GM19395 (cell line): ENCODE data around the gene CCDC171.
A peak's percentile ranks its signal among the peaks of the same experiment; 100 is the strongest.
"Not testable (repeated sequence)": the region's sequence is repeated elsewhere in the genome, so short reads cannot be mapped to it uniquely, and the experiment has no call there.

ENCODE experiments used
- ATAC-seq: cut with Tn5 transposase; IDR thresholded peaks from one replicate; pipeline ENCODE4 v1.9.1; 2021; ENCODE audit warnings: mild to moderate bottlenecking, moderate library complexity; ENCODE audit not compliant: unreplicated experiment

The CCDC171 gene

GRCh38 chr9:15549611-15550010 lies 3.2 kb upstream of the CCDC171 start:
- no peak for ATAC-seq

GRCh38 chr9:15553528-15553898 lies 670 bp downstream of the CCDC171 start:
- peak; percentile 37 for ATAC-seq

- ATAC-seq: no peak
Measured at GRCh38 chr9:15570769-15571168, 17.9 kb downstream of the CCDC171 start.

GRCh38 chr9:15572200-15572770 lies 19.4 kb downstream of the CCDC171 start:
- no peak for ATAC-seq

- ATAC-seq: no peak
Measured at GRCh38 chr9:15576350-15577050, 23.7 kb downstream of the CCDC171 start.

- ATAC-seq: no peak
Measured at GRCh38 chr9:15578714-15579113, 25.9 kb downstream of the CCDC171 start.

GRCh38 chr9:15584379-15584778 lies 31.5 kb downstream of the CCDC171 start:
- ATAC-seq: no peak

GRCh38 chr9:15592317-15592716 lies 39.5 kb downstream of the CCDC171 start:
- ATAC-seq: no peak

- not testable (repeated sequence) for ATAC-seq
Measured at GRCh38 chr9:15592940-15593339, 40.1 kb downstream of the CCDC171 start.

GRCh38 chr9:15600666-15601330 lies 48.0 kb downstream of the CCDC171 start:
- ATAC-seq: not testable (repeated sequence)

GRCh38 chr9:15606643-15607472 lies 54.0 kb downstream of the CCDC171 start:
- peak; percentile 79 for ATAC-seq

GRCh38 chr9:15612962-15613361 lies 60.1 kb downstream of the CCDC171 start:
- ATAC-seq: peak; percentile 72

- ATAC-seq: no peak
Measured at GRCh38 chr9:15617782-15618181, 64.9 kb downstream of the CCDC171 start.

GRCh38 chr9:15618540-15619331 lies 65.9 kb downstream of the CCDC171 start:
- no peak for ATAC-seq

- no peak for ATAC-seq
Measured at GRCh38 chr9:15622318-15622971, 69.6 kb downstream of the CCDC171 start.

- no peak for ATAC-seq
Measured at GRCh38 chr9:15635752-15636151, 82.9 kb downstream of the CCDC171 start.

GRCh38 chr9:15640121-15640520 lies 87.3 kb downstream of the CCDC171 start:
- no peak for ATAC-seq

GRCh38 chr9:15641291-15641690 lies 88.4 kb downstream of the CCDC171 start:
- ATAC-seq: no peak

GRCh38 chr9:15642369-15642962 lies 89.6 kb downstream of the CCDC171 start:
- ATAC-seq: no peak

- ATAC-seq: peak; percentile 72
Measured at GRCh38 chr9:15670246-15670645, 117.4 kb downstream of the CCDC171 start.
